HG02981 (cell line): ENCODE measurements around the gene DNAH8.

Source experiments
- ATAC-seq: cut with Tn5 transposase; IDR thresholded peaks from one replicate; pipeline ENCODE4 v1.9.1; 2021; ENCODE audit warnings: mild to moderate bottlenecking, moderate library complexity; ENCODE audit not compliant: unreplicated experiment

The DNAH8 gene

DNA sequence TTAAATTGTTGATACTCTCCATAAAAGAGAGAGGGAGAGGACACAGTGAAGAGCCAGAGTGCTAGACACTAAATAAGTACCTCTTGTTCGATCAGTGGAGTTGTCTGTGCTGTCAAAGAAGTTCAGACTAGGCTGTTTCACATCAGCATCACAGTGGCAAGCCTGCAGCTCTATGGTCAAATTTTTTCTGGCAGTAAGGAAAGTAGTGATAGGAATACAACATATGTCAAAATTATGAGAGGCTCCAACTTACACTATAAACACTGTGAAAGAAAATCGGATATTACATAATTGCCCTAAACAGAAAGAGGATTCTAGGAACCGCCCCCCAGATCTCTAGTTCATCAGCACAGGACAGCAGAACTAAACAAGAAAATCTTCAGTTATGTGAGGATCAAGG, 23.1 kb downstream of the DNAH8 start:
- no peak for ATAC-seq

DNA sequence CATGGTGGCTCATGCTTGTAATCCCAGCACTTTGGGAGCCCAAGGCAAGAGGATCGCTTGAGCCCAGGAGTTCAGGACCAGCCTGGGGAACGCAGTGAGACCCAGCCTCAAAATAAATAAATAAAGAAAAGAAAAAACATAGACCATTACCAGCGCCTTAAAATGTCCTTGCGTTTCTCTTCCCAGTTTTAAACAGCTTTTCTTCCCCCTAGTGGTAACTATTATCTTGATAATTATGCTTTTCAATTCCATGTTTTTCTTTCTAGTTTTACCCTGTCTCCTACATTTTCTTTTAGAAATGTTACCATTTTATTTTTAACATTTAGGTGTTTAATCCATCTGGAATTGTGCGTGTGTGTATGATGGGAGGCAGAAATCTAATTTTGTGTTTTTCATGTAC, 24.4 kb downstream of the DNAH8 start:
- ATAC-seq, result no peak

DNA sequence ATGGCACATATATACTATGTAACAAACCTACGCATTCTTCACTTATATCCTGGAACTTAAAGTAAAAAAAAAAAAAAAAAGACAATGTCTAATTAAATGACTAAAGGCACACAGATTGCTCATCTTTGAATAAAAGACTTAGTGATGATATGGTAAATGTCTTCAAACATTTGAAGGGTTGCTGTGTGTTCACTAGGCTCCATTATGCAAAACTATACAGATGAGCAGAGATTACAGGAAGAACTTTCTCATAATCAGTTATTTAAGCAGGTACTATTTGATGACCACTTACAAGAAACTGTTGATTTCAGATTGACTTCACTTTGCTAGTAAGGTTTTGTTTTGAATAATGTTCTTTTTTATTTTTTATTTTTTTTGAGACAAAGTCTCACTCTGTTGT, 34.4 kb downstream of the DNAH8 start:
- ATAC-seq, result no peak

DNA sequence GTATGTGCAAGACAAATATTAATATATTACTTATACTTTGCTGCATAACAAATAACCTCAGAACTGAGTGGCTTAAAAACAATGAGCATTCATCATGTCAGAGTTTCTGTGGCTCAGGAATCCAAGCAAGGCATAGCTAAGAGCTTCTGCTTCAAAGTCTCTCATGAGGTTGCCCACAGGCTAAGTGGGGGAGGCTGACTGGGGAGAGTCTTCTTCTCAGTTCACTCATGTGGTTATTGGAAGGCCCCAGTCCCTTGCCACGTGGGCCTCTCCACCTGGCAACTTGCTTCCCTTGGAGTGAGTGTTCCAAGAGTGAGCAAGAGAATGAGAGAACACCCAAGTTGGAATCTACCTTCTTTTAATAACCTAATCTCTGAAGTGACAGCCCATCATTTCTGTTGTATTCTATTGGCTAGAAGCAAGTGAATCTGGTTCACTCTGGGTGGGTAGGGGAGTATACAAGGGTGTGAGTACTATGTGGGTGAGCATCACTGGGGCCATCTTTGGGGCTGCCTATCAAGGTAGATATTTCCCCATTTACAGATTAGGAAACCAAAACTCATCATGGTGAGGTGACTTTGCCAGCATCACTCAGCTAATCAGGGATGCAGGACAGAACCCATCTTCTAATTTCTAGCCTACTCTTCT, 36.0 kb downstream of the DNAH8 start:
- ATAC-seq, result no peak

DNA sequence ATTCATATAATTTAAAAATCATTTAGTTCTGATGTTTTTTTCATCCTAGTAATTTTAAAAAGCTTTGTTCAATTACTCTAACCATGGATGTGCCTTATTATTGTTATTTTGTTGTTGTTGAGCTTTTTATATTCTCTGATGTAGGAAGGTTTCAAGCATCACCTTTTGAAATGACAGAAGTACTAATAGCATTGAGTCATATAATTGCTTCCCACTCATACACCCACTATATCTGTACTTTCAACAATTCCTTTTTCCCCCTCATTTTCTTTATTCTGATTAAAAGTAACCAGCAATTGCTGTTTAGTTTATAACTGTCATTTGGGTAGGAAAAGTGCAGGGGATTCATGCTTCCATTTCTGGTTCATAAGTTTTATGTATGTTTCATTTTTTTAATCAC, 38.6 kb downstream of the DNAH8 start:
- no peak for ATAC-seq

DNA sequence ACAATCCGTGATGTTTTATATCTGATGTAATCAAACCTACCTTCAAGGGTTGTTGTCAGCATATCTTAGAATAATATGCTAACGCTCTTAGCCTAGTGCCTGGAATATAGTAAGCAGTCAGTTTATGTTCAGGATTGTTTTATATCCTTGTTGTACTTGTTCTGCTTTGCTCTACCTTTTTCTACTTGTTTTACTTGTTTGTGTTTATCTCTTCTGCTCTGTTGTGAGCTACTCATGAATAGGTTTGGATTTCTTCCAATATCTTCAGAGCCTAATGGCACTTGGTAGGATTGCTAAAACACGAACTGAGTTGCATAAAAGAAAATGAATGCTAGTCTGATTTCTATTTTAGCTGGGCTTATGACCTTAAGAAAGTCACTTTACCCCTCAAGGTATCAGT, 40.1 kb downstream of the DNAH8 start:
- no peak for ATAC-seq

DNA sequence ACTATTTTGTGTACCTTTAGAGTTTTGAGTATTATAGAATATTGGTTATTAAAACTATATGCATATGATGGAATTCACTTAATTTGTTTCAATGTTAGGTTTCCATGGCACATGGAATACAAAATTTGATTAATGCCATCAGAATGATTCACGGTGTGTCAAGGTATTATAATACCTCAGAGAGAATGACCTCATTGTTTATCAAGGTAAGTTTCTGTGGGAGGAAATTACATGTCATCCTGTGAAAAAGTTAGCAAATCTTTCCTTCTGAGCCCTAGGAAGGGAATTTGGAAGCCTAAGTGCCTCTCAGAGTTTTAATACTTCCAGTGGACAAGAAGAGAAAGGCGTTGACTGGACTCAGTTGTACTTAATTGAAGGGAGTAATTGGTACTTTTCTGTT, 40.8 kb downstream of the DNAH8 start:
- ATAC-seq, result no peak

DNA sequence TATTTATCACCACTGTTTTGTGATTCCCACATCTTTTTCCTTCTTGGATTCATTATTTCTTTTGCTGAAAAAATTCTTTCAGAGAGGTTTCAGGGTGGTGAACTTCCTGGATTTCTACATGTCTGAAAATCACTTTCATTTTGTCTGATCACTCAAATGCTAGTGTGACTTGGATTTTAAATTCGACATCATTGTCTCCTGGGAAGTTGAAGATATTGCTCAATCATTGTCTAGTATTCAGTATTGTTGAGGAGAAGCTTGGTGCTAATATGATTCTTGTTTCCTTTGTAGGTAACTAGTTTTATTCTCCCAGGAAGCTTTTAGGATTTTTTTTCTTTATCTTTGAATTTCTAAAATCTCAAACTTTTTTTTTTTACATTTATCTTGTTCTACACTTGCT, 45.0 kb downstream of the DNAH8 start:
- ATAC-seq, result no peak

DNA sequence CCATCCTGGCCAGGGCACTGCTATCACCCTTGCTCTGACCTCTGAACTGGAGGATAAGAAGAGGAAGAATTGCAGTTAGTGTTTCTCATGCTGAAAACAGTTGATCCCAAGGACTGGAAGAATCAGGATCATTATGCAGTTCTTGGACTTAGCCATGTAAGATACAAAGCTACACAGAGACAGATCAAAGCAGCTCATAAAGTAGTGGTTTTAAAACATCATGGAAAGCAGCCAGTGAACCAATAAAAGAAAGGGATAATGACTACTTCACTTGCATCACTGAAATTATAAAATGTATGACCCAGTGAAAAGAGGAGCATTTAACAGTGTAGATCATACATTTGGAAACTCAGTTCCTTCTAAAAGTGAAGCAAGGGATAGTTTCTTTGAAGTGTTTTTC, 47.7 kb downstream of the DNAH8 start:
- no peak for ATAC-seq

DNA sequence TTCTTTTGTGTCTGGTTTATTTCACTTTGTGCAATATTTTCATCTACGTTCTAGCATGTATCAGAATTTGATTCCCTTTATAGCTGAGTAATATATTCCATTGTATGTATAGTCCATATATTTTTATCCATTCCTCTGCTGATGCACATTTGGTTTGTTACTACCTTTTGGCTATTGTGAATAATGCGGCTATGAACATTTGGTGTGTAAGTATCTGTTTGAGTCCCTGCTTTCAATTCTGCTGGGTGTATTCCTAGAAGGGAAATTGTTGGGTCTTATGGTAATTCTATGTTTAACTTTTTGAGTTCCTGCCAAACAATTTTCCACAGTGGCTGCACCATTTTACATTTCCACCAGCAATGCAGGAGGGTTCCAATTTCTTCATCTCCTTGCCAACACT, 52.4 kb downstream of the DNAH8 start:
- no peak for ATAC-seq

DNA sequence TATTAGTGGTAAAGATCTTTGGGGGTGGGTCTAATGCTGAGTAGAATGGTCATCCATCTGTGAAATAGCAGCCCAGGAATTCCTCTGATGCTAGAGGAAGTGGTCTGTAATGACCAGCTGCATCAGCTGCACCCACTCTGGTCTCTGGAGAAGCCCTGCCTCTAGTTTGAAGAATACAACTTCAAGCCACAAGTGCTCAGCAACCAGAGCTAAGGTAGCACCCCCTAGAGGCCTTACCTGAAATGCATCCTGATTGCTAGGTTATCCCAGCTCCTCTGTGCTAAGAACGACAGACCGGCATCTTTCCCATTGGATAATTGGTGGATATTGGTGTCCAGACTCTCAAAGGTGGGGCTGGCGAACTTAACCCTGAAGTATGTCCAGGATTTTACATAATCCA, 58.2 kb downstream of the DNAH8 start:
- ATAC-seq, result no peak

DNA sequence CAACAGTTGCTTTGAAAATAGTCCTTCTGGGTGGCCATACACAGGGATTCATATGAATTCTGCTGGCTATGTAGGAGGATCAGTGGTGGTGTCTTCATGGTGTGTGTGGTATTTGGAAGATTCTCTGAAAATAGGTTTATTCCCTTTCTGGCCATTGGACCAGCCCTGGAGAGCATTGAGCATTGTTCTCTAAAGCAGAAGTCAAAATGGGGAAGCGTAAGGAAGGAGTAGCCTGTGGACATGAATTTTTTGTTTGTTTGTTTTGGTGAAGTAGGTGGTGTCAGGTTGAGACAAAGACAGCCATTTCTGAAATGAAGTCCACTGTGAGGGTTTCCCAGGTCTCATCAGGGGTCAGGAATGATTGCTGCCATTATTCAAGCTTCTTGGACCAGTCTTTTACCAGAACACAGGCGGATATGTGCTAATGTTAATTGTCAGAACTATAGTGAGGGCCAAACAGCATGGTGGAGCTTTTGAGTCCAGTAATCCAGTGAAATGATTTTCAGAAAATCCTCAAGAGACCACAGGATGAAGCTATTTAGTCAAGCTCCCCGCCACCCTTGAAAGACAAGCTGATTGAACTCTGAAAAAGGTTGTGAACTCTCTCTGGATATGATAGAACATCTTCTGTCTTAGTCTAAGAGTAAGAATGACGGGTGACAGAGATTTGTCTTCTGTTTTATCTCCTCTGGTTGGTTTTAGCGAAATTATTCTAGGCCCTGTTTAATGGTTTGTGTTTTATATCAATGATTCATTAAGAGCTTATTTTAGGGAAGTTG, 60.0 kb downstream of the DNAH8 start:
- no peak for ATAC-seq

DNA sequence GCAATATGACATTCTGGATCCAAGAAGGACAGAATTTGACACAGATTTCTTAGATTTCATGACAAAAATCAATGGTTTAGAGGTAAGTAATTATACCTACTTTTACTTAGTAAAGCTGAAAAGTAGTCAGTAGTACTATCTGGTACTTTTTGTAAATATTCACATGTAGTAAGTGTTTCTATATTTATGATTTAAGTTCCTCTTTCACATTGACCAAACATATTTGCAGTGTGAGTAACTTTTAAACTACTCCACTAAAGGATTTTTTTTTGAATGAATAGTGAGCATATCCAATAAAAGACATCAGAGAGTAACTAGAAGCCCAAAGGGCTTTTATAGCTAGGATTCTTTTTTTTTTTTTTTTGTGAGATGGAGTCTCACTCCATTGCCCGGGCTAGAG, 60.8 kb downstream of the DNAH8 start:
- ATAC-seq, result no peak

DNA sequence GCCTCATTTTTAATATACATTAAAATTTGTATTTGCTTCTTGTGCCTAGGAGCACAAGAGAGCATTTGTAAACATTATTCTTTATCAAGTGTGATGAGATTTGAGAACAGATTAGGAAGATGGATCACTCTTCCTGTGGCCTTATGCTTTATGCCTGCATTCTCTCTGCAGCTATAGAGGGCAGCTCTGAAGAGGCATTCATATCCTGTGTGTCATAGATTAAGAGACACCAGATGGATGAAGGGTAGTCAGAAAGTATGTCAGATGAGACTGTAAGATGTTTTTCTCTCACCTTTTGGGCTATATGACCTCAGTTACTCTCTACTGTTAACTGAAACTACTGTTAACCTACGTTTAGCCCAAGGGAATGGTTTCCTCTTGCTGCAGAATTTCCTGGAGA, 61.4 kb downstream of the DNAH8 start:
- ATAC-seq, result no peak

DNA sequence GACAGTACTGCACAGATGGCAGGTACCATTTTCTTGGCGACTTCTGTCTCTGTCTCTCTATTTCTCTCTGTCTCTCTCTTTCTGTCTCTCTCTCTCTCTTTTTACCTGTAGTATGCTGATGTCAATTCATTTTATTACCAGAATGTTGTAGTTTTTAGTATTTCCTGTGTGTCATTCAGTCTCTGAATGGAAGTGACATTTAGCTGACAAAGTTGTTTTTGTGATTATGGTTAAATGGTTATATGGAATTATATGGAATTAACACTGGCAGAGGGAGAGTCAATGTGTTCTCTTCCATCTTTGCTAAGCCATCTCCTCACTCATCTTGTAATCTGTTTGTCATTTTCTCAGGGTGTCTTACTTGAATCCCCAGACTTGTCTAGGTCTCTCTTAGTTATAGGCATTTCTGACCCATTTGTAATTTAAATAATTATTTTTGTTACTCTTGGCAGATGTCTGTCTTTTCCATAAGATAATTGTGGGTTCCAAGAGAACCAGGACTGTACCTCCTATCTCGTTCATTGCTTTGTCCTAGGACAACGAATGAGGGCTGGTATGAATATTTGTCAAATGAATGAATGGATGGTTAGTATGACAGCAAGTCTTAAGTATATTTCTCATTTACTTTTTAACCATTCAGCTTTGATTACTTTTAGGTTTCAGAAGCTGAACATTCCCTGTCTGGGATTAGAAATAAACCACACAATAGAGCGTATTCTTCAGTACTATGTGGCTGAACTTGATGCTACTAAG, 64.4 kb downstream of the DNAH8 start:
- no peak for ATAC-seq

DNA sequence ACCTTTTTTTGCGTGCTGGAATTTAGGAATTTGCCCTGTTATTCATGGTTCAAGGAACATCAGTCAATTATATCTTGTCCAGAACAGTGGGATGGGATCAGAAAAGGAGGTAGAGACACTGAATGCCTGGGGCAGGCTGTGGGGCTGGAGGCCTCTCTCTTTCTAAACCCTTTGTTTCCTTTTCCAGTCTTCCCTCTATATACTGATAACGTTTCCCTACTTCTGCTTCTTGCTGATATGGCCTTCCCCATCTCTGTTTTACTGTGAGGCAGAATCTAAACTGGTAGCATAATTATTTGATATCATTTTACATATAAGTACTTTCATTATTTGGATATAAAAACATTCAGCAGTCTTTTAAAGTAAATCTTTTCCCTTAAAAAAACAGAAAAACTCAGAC, 67.5 kb downstream of the DNAH8 start:
- no peak for ATAC-seq

DNA sequence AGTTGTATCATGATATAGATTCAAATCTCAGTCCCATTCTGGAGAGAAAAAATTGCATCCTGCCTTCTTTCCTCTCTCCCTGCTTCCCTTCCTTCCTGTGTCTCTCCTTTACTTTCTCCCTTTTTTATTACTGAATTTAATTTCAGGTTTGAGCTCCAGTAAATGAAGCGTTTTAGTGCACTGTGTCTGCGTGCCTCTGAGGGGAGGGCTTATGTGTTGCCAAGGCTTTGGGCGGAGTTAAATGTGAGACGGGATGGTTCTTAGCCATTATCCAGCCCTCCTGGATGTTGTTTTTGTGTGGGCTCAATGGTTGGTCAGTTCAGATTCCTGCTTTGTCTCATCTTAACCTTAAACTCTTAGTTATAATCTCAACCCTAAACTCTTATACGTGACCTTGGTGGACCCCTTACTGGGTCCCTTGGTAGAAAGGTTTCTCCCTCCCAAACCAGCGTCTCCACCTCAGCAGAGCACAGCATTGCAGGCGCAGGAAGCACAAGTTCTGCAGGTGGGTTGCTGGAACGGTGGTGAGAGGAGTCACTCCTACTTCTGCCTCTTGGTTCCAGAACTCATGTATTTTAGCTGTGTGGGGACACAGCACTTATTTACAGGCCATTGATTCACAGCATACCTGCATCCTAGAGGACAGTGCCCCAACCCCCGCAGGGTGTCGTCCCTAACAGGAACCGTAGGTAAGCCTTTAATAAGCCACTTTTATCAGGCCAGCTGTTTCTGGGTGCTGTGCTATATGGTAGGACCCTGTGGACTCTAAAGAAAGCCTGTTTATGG, 68.5 kb downstream of the DNAH8 start:
- no peak for ATAC-seq

DNA sequence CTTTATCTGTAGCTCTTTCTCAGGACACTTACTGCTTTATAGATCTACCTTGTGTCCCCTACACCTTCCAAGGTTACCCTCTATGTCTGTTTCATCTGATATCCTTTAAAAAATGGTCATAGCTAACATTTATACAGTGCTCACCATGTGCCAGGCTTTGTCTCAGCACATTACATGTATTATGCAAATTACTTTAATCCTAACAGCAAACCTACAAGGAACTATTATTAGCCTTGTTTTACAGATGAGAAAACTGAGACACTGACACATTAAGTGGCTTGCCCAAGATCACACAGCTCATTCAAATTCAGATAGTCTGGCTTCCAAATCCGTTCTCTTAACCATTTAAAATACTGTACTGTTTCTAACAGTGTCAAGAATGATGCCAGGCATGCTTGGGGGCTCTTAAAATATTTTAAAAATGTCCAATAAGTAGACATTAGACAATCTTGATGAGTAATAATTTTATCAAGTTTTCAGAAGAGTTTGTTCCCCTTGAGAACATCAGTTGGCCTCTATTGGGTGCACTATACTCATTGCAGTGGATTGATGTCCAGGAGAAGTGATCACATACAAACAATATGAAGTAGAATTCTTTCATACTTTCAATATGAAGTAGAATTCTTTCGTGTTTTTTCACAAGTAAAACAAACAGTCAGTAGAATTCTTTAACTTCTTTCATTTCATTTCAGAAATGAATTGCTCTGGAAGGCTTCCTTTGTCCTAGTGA, 69.6 kb downstream of the DNAH8 start:
- ATAC-seq, result no peak

DNA sequence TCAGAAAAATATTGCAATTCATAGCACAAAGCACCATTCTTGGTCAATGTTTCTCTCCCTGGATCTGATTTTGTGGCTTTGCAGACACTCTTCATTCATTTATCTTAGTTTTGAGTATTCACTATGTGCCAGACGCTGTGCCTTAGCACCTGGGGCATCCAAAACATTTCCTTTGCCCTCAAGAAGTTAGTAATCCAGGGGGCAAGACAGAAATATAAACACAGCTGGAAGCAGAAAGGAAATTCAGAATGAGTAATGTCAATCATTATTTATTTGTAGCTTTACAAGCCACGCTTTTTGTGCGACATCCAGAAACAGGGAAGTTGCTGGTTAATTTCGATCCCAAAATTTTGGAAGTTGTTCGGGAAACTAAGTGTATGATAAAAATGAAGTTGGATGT, 71.4 kb downstream of the DNAH8 start:
- no peak for ATAC-seq

DNA sequence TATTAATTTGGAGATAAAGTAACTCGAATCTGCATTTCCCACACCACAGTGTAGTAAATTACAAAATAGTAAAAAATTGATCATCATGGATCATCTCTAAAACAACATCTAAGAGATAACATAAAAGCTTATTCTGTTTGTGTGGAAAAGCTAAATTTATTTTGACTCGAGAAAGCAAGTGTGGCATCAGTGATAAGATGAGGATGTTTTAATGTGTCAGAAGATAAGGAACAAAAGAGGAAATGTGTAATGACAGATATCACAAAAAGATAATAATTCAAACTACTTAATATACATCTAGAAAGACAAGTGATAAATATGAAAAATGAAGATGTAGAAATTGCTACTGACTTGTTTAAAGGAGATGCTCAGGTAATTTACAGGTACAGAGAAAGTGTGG, 74.1 kb downstream of the DNAH8 start:
- ATAC-seq, result no peak

DNA sequence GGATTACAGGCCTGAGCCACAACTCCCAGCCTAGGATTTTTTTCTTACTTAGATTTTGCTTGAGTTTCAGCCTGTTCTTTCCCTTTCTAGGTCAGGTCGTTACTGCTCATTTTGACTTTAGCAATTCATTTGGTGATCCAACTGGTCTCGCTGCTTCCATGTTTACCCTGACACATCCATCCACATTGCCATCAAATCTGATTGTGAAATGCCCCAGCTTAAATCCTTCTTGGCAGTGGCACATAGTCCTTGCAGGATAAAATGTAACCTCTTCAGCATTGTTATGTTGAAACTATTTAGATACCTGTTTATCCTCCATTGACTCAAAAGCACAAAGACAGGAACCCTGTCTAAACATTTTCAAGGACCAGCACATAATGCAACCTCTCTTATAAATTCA, 77.2 kb downstream of the DNAH8 start:
- ATAC-seq, result no peak
